ENCODE data around the gene ITFG2. TPM values are rescaled to one million over a fixed set of nuclear protein-coding genes. Genes with fewer than 3 reads are reported as not detected.

Gene ITFG2
- total and polyA plus RNA-seq, 2 donors (not counting 3 experiments of a cell fraction or from before 2014, with no cell fraction given) = 25.0 to 31.9 TPM

DNA sequence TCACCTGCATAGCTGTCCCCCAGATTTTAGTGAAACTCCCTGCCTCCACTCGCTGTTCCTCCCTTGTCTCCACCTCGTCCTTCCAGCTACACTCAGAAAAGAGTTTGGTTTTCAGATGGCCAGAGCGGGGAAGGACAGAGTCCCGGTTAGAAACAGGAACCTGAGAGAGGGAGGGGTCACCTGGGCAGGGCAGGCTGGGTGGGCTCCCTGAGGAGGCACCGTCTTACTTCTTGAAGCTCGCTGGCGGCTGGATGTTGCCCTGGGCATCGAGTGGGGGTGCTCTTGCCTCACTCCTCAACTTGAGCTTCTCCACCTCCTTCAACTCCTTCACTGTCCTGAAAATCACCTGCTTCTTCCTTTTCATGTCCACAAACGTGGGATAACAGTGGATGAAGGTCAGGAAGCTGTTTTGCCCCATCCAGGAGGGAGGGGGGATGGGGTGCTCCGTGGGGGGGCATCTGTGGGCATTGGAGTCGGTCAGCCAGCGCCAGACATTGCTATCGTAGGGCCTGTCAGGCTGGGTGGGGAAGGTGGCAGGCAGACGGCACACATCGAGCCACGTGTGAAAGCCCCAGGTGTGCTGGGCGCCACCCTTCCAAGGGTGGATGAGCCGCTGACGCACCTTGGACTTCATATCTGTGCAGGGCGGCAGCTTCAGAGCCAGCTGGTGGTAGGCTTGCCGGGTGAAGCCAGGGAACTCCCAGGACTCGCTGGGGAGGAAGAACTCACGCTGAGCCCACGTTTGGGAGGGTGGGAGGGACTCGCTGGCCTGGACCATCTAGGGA is 42.4 kb downstream of the ITFG2 start:
- H2AFZ ChIP-seq (ENCODE audit: low read depth, low read length) = no peak overlapping the region
- no peaks in the 10 kb centered on the region for H4K20me1 ChIP-seq (replicated peaks; ENCODE audit: control insufficient read depth, extremely low read depth, insufficient read depth, low read length)
- peaks cover 1% of the 10 kb centered on the region for H3K4me1 ChIP-seq (ENCODE audit: control insufficient read depth, extremely low read depth, insufficient read depth, low read length)
- dilution Hi-C loops (cut with MboI; ENCODE audit: extremely low pct_ligation_motif_present, low sequenced_read_pairs) (no loop called here), intact Hi-C loops (cut with micrococcal nuclease) (no loop called here)
- ChIA-PET POLR2A (no interaction called here), CTCF (interaction anchor here (0.9 to 3.2 kb wide), 15 partner anchors 10 to 187 kb away, joined by 3 to 38 read pairs (median 9); partner anchors contain the start of genes FOXM1, NRIP2 and RHNO1)
- TF ChIP-seq JUN (IDR thresholded peaks at IDR 0.05; ENCODE audit: borderline replicate concordance, insufficient read depth, insufficient read length, low read depth) = no peak
- TF ChIP-seq, protein P1, sequence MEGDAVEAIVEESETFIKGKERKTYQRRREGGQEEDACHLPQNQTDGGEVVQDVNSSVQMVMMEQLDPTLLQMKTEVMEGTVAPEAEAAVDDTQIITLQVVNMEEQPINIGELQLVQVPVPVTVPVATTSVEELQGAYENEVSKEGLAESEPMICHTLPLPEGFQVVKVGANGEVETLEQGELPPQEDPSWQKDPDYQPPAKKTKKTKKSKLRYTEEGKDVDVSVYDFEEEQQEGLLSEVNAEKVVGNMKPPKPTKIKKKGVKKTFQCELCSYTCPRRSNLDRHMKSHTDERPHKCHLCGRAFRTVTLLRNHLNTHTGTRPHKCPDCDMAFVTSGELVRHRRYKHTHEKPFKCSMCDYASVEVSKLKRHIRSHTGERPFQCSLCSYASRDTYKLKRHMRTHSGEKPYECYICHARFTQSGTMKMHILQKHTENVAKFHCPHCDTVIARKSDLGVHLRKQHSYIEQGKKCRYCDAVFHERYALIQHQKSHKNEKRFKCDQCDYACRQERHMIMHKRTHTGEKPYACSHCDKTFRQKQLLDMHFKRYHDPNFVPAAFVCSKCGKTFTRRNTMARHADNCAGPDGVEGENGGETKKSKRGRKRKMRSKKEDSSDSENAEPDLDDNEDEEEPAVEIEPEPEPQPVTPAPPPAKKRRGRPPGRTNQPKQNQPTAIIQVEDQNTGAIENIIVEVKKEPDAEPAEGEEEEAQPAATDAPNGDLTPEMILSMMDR (IDR thresholded peaks at IDR 0.05; ENCODE audit: extremely low read depth in 1 of 2, insufficient read depth in 1 of 2, low read depth in 1 of 2, low read length in 2 of 2) = no peak
- no peak for TF ChIP-seq EZH2 (IDR thresholded peaks at IDR 0.05; ENCODE audit: borderline replicate concordance, low read depth, low read length, severe bottlenecking)
- TF ChIP-seq GATA2 (IDR thresholded peaks at IDR 0.05; ENCODE audit: insufficient read depth, insufficient read length, low read depth, low read length) = no peak
- TF ChIP-seq, protein P2, sequence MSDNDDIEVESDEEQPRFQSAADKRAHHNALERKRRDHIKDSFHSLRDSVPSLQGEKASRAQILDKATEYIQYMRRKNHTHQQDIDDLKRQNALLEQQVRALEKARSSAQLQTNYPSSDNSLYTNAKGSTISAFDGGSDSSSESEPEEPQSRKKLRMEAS (IDR thresholded peaks at IDR 0.05; ENCODE audit: insufficient read depth, insufficient read length) = no peak
- DNase-seq (ENCODE audit: low read depth, low spot score) (no peak), FAIRE-seq (no peak)
- H3K9me1 ChIP-seq (replicated peaks; ENCODE audit: control insufficient read depth, extremely low read depth, insufficient read depth, low read length) = no peaks in the 10 kb centered on the region
- BruUV-seq (replicated peaks) = no TSS peak
- H3K79me2 ChIP-seq (ENCODE audit: control insufficient read depth, insufficient read depth, low read length) = no peaks in the 10 kb centered on the region
- H3K4me2 ChIP-seq (ENCODE audit: insufficient read depth, low read length) = no peak overlapping the region
- no peak overlapping the region for H3K9ac ChIP-seq (replicated peaks; ENCODE audit: extremely low read depth, insufficient read depth, low read length)
- no peak overlapping the region for H3K4me3 ChIP-seq (replicated peaks in 1 of 3; ENCODE audit: insufficient read depth in 1 of 3, low read depth in 1 of 3, low read length in 3 of 3)
- no peak overlapping the region for H3K27ac ChIP-seq (ENCODE audit: insufficient read depth, low read depth, low read length)
- no peaks in the 10 kb centered on the region for H3K27me3 ChIP-seq (ENCODE audit: control insufficient read depth in 2 of 2, insufficient read depth in 2 of 2, low read length in 2 of 2)
- H3K36me3 ChIP-seq (ENCODE audit: control insufficient read depth in 2 of 2, extremely low read depth in 1 of 2, insufficient read depth in 2 of 2, low read length in 2 of 2) = peaks cover 2 to 8% of the 10 kb centered on the region in 2 experiments
- H3K9me3 ChIP-seq (replicated peaks; ENCODE audit: control insufficient read depth, insufficient read depth, low read length) = no peaks in the 10 kb centered on the region
